OCI-M1 (cell line): ENCODE measurements around the gene ADK.
"Not testable (repeated sequence)": the region's sequence is repeated elsewhere in the genome, so short reads cannot be mapped to it uniquely, and the experiment has no call there.

Source experiments
- DNase-seq: peaks from one replicate; lab custom pipeline; 2025; lab: John Stamatoyannopoulos, UW

The ADK gene

GRCh38 chr10:74305730-74306129 is 154.7 kb downstream of the ADK start:
- DNase-seq, result no peak

GRCh38 chr10:74306227-74306982 is 155.4 kb downstream of the ADK start:
- DNase-seq, result no peak

- DNase-seq, result no peak
Measured at GRCh38 chr10:74307061-74307651, 156.1 kb downstream of the ADK start.

GRCh38 chr10:74310652-74311257 is 159.7 kb downstream of the ADK start:
- DNase-seq, result no peak

GRCh38 chr10:74314166-74314565 is 163.1 kb downstream of the ADK start:
- DNase-seq, result no peak

GRCh38 chr10:74320026-74320425 is 169.0 kb downstream of the ADK start:
- no peak for DNase-seq

GRCh38 chr10:74320717-74321116 is 169.7 kb downstream of the ADK start:
- no peak for DNase-seq

GRCh38 chr10:74322141-74322540 is 171.1 kb downstream of the ADK start:
- no peak for DNase-seq

GRCh38 chr10:74322565-74322964 is 171.5 kb downstream of the ADK start:
- DNase-seq, result no peak

GRCh38 chr10:74328388-74328787 is 177.4 kb downstream of the ADK start:
- peak; percentile 88 for DNase-seq

GRCh38 chr10:74329873-74330272 is 178.9 kb downstream of the ADK start:
- DNase-seq, result no peak

GRCh38 chr10:74330646-74331045 is 179.6 kb downstream of the ADK start:
- DNase-seq, result no peak

- no peak for DNase-seq
Measured at GRCh38 chr10:74332398-74332797, 181.4 kb downstream of the ADK start.

GRCh38 chr10:74333174-74333573 is 182.2 kb downstream of the ADK start:
- DNase-seq, result no peak

- DNase-seq, result no peak
Measured at GRCh38 chr10:74334221-74334620, 183.2 kb downstream of the ADK start.

GRCh38 chr10:74335501-74335900 is 184.5 kb downstream of the ADK start:
- peak; percentile 18 for DNase-seq

GRCh38 chr10:74337330-74338016 is 186.5 kb downstream of the ADK start:
- DNase-seq, result no peak

- peak; percentile 50 for DNase-seq
Measured at GRCh38 chr10:74342991-74343390, 192.0 kb downstream of the ADK start.

- no peak for DNase-seq
Measured at GRCh38 chr10:74343804-74344203, 192.8 kb downstream of the ADK start.

GRCh38 chr10:74344306-74344705 is 193.3 kb downstream of the ADK start:
- no peak for DNase-seq

GRCh38 chr10:74347522-74347921 is 196.5 kb downstream of the ADK start:
- no peak for DNase-seq

- DNase-seq, result not testable (repeated sequence)
Measured at GRCh38 chr10:74353021-74353420, 202.0 kb downstream of the ADK start.

GRCh38 chr10:74361678-74362077 is 210.7 kb downstream of the ADK start:
- DNase-seq, result no peak
